ENCODE data around the gene PCDHGA11.
"Not testable (repeated sequence)": the region's sequence is repeated elsewhere in the genome, so short reads cannot be mapped to it uniquely, and the experiment has no call there.

PCDHGA11 gene

DNA sequence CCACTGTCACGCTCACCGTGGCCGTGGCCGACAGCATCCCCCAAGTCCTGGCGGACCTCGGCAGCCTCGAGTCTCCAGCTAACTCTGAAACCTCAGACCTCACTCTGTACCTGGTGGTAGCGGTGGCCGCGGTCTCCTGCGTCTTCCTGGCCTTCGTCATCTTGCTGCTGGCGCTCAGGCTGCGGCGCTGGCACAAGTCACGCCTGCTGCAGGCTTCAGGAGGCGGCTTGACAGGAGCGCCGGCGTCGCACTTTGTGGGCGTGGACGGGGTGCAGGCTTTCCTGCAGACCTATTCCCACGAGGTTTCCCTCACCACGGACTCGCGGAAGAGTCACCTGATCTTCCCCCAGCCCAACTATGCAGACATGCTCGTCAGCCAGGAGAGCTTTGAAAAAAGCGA is 11.9 kb downstream of the PCDHGA11 start:
- DNase-seq = not testable (repeated sequence)

DNA sequence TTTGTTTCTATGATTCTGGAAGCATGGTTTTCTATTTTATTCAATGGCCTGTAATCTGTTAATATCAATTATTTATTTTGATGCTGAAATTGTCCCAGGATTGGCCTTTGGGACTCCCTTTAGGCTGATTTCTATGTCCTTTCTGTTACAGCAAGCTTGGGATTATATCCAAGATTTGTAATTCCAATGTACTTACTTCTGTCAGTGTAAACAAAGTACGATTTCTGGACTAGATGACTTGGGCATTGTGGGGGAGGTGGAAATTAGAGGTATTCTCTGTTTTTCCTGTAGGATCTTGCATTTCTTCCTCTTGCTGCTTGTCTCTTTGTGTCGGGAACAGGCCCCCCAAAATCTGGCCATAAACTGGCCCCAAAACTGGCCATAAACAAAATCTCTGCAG is 13.2 kb downstream of the PCDHGA11 start:
- DNase-seq = no peak

DNA sequence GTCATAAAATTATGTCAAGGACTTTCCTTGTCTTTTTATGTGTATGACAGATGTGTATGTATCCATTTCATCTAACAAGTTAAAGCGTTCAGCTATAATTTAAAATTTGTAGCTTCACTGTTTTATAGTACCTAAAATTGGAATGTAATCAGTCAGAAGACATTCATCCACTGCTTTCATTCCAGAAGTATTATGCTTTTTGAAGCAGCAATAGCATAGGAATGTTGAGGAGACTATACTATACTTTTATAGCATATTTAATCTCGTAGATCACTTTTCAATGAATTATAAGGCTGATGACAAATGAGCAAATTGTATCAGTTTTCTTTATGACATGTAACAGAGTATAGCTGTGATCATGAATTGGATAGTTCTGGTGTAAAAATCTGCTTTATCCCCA is 16.4 kb downstream of the PCDHGA11 start:
- DNase-seq = no peak

DNA sequence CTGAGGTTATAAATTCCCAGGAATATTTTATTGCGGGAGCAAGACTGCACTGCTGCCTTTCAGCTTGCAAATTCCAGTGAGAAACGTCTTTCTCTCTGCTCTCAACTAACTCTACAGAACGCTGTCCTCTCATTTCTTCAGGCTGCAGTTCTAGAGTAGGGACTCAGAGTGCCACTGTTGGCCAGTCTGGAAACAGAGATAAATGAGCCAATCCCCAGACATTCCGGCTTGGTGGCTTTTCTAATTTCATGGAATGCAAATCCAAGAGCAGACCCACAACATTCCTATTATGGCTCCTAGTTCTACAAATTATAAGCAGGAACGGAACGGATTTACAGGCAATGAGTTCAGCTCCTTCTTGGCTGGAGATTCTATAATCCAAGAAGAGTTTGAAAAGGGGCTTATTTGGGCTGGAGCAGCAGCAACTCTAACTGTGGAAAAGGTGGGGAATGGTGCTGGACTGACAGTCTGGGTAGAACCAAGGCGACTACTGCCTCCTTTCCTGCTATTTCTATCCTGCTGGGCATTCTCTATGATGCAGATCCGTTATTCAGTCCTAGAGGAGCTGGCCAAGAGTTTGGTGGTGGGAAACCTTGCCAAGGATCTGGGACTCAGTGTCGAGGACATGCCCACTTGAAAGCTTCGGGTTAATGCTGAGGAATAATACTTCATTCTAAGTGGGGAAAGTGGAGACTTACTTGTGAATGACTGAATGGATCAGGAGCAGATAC is 18.7 kb downstream of the PCDHGA11 start:
- DNase-seq = no peak

DNA sequence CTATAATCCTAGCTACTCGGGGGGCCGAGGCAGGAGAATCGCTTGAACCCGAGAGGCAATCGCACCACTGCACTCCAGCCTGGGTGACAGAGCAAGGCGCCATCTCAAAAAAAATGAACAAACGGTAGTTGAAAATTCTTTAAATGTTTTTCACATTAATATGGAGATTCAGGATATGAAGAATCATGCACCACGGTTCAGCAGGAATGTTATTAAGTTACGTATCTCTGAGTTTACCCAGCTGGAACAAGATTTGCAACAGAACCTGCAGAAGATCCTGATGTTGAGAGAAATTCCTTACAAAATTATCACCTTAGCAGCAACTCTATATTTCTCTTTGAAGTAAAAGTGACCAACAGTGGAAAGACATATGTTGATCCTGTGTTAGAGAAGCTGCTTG is 19.5 kb downstream of the PCDHGA11 start:
- no peak for DNase-seq

DNA sequence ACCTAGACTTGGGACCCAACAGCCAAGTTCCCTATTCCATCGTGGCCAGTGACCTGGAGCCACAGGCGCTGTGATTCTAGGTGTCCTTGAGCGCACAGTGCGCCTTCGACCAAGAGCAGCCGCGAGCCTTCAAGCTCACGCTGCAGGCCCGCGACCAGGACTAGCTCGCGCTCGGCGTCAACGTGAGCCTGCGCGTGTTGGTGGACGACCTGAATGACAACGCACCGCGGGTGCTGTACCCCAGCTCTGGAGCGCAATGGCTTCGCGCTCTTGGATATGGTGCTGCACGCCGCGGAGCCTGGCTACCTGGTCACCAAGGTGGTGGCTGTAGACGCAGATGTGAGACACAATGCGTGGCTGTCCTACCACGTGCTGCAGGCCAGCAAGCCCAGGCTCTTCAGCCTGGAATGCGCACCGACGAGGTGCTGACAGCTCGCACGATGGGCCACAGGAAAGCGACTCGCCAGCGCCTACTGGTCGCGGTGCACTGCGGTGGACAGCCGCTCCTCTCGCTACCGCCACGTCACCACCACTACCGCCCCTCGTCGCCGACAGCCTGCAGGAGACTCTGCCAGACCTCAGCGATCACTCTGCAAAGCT is 20.8 kb downstream of the PCDHGA11 start:
- no peak for DNase-seq

DNA sequence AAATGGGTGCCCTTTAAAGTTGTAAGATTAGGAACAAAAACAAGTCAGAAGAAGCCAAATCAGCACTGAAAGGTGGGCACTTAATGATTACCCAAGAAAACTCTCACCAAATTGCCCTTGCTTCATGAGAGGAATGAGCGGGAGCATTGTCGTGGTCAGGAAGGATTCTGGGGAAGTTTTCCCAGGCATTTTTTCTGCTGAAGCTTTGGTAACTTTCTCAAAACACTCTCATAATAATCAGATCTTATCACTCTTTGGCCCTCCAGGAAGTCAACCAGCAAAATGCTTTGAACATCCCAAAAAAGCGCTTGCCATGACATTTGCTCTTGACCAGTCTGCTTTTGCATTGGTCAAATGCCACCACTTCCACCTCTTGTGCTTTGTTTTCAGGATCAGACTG is 44.5 kb downstream of the PCDHGA11 start:
- DNase-seq = no peak

Data from NCI-H82 (cell line).